Measurements from ENCODE around the gene FIZ1. TPM values are rescaled to one million over a fixed set of nuclear protein-coding genes. Genes with fewer than 3 reads are reported as not detected.

Gene FIZ1
- polyA plus RNA-seq, 1 donor from 2014 or later: 7.4 TPM

DNA sequence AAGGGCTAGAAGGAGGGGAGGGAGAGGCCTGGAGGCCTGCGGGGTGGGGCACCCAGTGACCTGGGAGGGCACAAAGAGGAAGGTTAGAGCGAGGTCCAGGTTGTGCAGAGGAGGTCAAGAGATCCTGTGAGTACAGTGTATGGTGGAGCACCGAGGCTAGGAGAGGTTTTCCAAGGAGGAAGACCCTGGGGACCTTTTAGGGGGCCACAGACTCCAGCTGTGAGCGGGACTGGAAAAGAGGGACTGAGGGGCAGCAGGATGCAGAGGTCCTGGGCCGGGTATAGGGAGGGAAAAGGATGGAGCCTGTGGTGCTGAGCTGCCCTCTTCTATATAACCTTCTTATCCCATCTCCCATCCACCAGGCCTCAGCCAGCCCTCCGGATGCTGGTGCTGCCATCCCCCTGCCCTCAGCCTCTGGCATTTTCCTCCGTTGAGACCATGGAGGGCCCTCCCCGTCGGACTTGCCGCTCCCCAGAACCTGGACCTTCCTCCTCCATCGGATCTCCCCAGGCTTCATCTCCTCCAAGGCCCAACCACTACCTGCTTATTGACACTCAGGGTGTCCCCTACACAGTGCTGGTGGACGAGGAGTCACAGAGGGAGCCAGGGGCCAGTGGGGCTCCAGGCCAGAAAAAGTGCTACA lies 45.0 kb upstream of the FIZ1 start:
- H4K20me1 ChIP-seq (ENCODE audit: insufficient read depth): no peaks in the 10 kb centered on the region
- H3F3A ChIP-seq (ENCODE audit: insufficient read depth, low read length, poor library complexity, severe bottlenecking): no peaks in the 10 kb centered on the region
- peak overlapping the region; percentile 76 for H3K4me2 ChIP-seq (ENCODE audit: low read length)
- peak overlapping the region; percentile 88 for H3K9ac ChIP-seq (ENCODE audit: low read length)
- TF ChIP-seq EP300 (conservative IDR thresholded peaks at IDR 0.05; ENCODE audit: poor library complexity, severe bottlenecking): no peak
- TF ChIP-seq, protein P1, sequence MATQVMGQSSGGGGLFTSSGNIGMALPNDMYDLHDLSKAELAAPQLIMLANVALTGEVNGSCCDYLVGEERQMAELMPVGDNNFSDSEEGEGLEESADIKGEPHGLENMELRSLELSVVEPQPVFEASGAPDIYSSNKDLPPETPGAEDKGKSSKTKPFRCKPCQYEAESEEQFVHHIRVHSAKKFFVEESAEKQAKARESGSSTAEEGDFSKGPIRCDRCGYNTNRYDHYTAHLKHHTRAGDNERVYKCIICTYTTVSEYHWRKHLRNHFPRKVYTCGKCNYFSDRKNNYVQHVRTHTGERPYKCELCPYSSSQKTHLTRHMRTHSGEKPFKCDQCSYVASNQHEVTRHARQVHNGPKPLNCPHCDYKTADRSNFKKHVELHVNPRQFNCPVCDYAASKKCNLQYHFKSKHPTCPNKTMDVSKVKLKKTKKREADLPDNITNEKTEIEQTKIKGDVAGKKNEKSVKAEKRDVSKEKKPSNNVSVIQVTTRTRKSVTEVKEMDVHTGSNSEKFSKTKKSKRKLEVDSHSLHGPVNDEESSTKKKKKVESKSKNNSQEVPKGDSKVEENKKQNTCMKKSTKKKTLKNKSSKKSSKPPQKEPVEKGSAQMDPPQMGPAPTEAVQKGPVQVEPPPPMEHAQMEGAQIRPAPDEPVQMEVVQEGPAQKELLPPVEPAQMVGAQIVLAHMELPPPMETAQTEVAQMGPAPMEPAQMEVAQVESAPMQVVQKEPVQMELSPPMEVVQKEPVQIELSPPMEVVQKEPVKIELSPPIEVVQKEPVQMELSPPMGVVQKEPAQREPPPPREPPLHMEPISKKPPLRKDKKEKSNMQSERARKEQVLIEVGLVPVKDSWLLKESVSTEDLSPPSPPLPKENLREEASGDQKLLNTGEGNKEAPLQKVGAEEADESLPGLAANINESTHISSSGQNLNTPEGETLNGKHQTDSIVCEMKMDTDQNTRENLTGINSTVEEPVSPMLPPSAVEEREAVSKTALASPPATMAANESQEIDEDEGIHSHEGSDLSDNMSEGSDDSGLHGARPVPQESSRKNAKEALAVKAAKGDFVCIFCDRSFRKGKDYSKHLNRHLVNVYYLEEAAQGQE (IDR thresholded peaks at IDR 0.05; ENCODE audit: borderline replicate concordance): no peak
- TF ChIP-seq TAF1 (IDR thresholded peaks at IDR 0.05; ENCODE audit: low read depth): no peak
- no peak for TF ChIP-seq MXI1 (conservative IDR thresholded peaks at IDR 0.05; ENCODE audit: poor library complexity, severe bottlenecking)
- no peak for TF ChIP-seq SMC3 (conservative IDR thresholded peaks at IDR 0.05; ENCODE audit: poor library complexity)
- TF ChIP-seq RAD21 (conservative IDR thresholded peaks at IDR 0.05): no peak
- no peak for TF ChIP-seq POLR2AphosphoS5 (IDR thresholded peaks at IDR 0.05)
- no peak for TF ChIP-seq EZH2 (IDR thresholded peaks at IDR 0.05; ENCODE audit: borderline replicate concordance, insufficient read depth, low read length, poor library complexity, severe bottlenecking)
- TF ChIP-seq, protein P2, sequence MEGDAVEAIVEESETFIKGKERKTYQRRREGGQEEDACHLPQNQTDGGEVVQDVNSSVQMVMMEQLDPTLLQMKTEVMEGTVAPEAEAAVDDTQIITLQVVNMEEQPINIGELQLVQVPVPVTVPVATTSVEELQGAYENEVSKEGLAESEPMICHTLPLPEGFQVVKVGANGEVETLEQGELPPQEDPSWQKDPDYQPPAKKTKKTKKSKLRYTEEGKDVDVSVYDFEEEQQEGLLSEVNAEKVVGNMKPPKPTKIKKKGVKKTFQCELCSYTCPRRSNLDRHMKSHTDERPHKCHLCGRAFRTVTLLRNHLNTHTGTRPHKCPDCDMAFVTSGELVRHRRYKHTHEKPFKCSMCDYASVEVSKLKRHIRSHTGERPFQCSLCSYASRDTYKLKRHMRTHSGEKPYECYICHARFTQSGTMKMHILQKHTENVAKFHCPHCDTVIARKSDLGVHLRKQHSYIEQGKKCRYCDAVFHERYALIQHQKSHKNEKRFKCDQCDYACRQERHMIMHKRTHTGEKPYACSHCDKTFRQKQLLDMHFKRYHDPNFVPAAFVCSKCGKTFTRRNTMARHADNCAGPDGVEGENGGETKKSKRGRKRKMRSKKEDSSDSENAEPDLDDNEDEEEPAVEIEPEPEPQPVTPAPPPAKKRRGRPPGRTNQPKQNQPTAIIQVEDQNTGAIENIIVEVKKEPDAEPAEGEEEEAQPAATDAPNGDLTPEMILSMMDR (IDR thresholded peaks at IDR 0.05; ENCODE audit: poor library complexity, severe bottlenecking): no peak
- H3K79me2 ChIP-seq (replicated peaks; ENCODE audit: insufficient read depth, low read length): peaks cover 29% of the 10 kb centered on the region
- no peak overlapping the region for H2AFZ ChIP-seq (ENCODE audit: low read depth, low read length)
- peak overlapping the region; percentile 78 for H3K4me3 ChIP-seq (ENCODE audit: low read length)
- peak overlapping the region; percentile 51 for H3K27ac ChIP-seq (ENCODE audit: low read length)
- H3K27me3 ChIP-seq (ENCODE audit: insufficient read depth, low read depth, low read length): no peaks in the 10 kb centered on the region
- H3K9me3 ChIP-seq (ENCODE audit: low read length): no peaks in the 10 kb centered on the region
- no peaks in the 10 kb centered on the region for H3K36me3 ChIP-seq (ENCODE audit: insufficient read depth, low read length)
- H3K9me2 ChIP-seq (ENCODE audit: insufficient read depth, low read length): no peaks in the 10 kb centered on the region

DNA sequence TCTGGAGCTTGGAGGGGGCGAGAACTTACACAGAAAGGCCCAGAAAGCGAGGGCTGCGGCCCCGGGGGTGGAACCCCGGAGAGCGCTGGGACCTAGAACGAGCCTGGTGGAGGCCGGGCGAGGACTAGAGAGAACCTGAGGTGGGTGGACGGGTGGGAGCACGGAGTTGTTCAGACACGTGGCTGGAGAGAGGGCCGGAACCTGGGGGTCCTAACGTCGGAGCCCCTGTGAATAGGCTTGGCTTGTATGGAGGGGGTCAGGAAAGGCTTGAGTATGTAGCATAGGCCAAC lies 44.5 kb upstream of the FIZ1 start:
- Histone ChIP-seq H3K27ac (ENCODE audit: low read length) (peak overlapping the region; percentile 51), H3K79me2 (replicated peaks; ENCODE audit: insufficient read depth, low read length) (peaks cover 34% of the 10 kb centered on the region)
- TF ChIP-seq, protein P2 (IDR thresholded peaks at IDR 0.05; ENCODE audit: poor library complexity, severe bottlenecking): no peak
- TF ChIP-seq RAD21 (conservative IDR thresholded peaks at IDR 0.05) (no peak), SMC3 (conservative IDR thresholded peaks at IDR 0.05; ENCODE audit: poor library complexity) (no peak), TAF1 (IDR thresholded peaks at IDR 0.05; ENCODE audit: low read depth) (peak; percentile 36), POLR2AphosphoS5 (IDR thresholded peaks at IDR 0.05) (no peak), EP300 (conservative IDR thresholded peaks at IDR 0.05; ENCODE audit: poor library complexity, severe bottlenecking) (no peak)
- TF ChIP-seq, protein P1 (IDR thresholded peaks at IDR 0.05; ENCODE audit: borderline replicate concordance): no peak

More for the DNA sequence above, 44.5 kb upstream of the FIZ1 start:
- H2AFZ ChIP-seq (ENCODE audit: low read depth, low read length): no peak overlapping the region
- no peaks in the 10 kb centered on the region for H3K36me3 ChIP-seq (ENCODE audit: insufficient read depth, low read length)
- H3F3A ChIP-seq (ENCODE audit: insufficient read depth, low read length, poor library complexity, severe bottlenecking): no peaks in the 10 kb centered on the region
- peak overlapping the region; percentile 78 for H3K4me3 ChIP-seq (ENCODE audit: low read length)
- H3K4me2 ChIP-seq (ENCODE audit: low read length): peak overlapping the region; percentile 76
- no peaks in the 10 kb centered on the region for H3K9me3 ChIP-seq (ENCODE audit: low read length)
- H4K20me1 ChIP-seq (ENCODE audit: insufficient read depth): no peaks in the 10 kb centered on the region
- peak overlapping the region; percentile 88 for H3K9ac ChIP-seq (ENCODE audit: low read length)
- no peaks in the 10 kb centered on the region for H3K27me3 ChIP-seq (ENCODE audit: insufficient read depth, low read depth, low read length)
- no peaks in the 10 kb centered on the region for H3K9me2 ChIP-seq (ENCODE audit: insufficient read depth, low read length)
